IPS-NIHi7 (cell line): ENCODE measurements around the gene ABCD2.
"Not testable (repeated sequence)": the region's sequence is repeated elsewhere in the genome, so short reads cannot be mapped to it uniquely, and the experiment has no call there.

Experiments used
- DNase-seq: peaks from one replicate; pipeline ENCODE4 v3.0.0; 2012; ENCODE audit warnings: mixed read lengths; ENCODE audit errors: extremely low spot score

Gene ABCD2

GRCh38 chr12:39619660-39620433 lies at the start of gene ABCD2:
ABCD2 (minus strand) TSS chr12:39619803; CDS start chr12:39619615, 188 bp downstream.
- peak; percentile 74 for DNase-seq

GRCh38 chr12:39660101-39660500 lies 40.5 kb upstream of the ABCD2 start:
- no peak for DNase-seq

GRCh38 chr12:39647383-39647782 lies 27.8 kb upstream of the ABCD2 start:
- no peak for DNase-seq

GRCh38 chr12:39646963-39647362 lies 27.4 kb upstream of the ABCD2 start:
- no peak for DNase-seq

GRCh38 chr12:39643052-39643451 lies 23.4 kb upstream of the ABCD2 start:
- DNase-seq: no peak

- DNase-seq: no peak
These were observed 19.2 kb upstream of the ABCD2 start for GRCh38 chr12:39638840-39639239.

- DNase-seq: no peak
These were observed 18.6 kb upstream of the ABCD2 start for GRCh38 chr12:39638178-39638577.

GRCh38 chr12:39632670-39633069 lies 13.1 kb upstream of the ABCD2 start:
- DNase-seq: no peak

GRCh38 chr12:39628836-39629235 lies 9.2 kb upstream of the ABCD2 start:
- DNase-seq: no peak

GRCh38 chr12:39627914-39628313 lies 8.3 kb upstream of the ABCD2 start:
- DNase-seq: no peak

GRCh38 chr12:39626033-39626814 lies 6.6 kb upstream of the ABCD2 start:
- DNase-seq: peak; percentile 37

- DNase-seq: no peak
These were observed 4.3 kb upstream of the ABCD2 start for GRCh38 chr12:39623919-39624318.

- DNase-seq: not testable (repeated sequence)
These were observed 3.6 kb upstream of the ABCD2 start for GRCh38 chr12:39623160-39623559.

GRCh38 chr12:39622306-39622705 lies 2.7 kb upstream of the ABCD2 start:
- DNase-seq: no peak

- DNase-seq: no peak
These were observed 2.1 kb upstream of the ABCD2 start for GRCh38 chr12:39621670-39622069.

- DNase-seq: no peak
These were observed 1.4 kb upstream of the ABCD2 start for GRCh38 chr12:39620659-39621658.

GRCh38 chr12:39619316-39619659 lies 315 bp downstream of the ABCD2 start:
- no peak for DNase-seq

GRCh38 chr12:39618701-39619100 lies 902 bp downstream of the ABCD2 start:
- DNase-seq: no peak

- DNase-seq: no peak
These were observed 1.7 kb downstream of the ABCD2 start for GRCh38 chr12:39617887-39618286.

GRCh38 chr12:39616666-39617065 lies 2.9 kb downstream of the ABCD2 start:
- DNase-seq: no peak

- no peak for DNase-seq
These were observed 3.4 kb downstream of the ABCD2 start for GRCh38 chr12:39616251-39616650.

GRCh38 chr12:39613525-39613924 lies 6.1 kb downstream of the ABCD2 start:
- DNase-seq: no peak
